Caco-2 (cell line): Measurements from ENCODE around the gene LRP5. TPM values are rescaled to one million over a fixed set of nuclear protein-coding genes. Genes with fewer than 3 reads are reported as not detected.

Source experiments
- BruUV-seq: library from RNA; stranded (reverse); fragments of 400-500 nt; replicated peaks from 2 replicates; lab custom pipeline; 2021; lab: Mats Ljungman, UMichigan
- CTCF ChIA-PET: fragments of 300-600 bp; sonication (Branson Sonifier 250); formaldehyde crosslinking; loops from one replicate; lab custom pipeline; 2022; ENCODE audit warnings: antibody characterized with exemption; lab: Charles Lee
- POLR2A ChIA-PET: fragments of 300-600 bp; sonication (Branson Sonifier 250); formaldehyde crosslinking; loops from one replicate; lab custom pipeline; 2022; ENCODE audit warnings: antibody characterized with exemption; lab: Charles Lee
- DNase-seq, 2 experiments: peaks; one replicate each; pipeline versions ENCODE4 v3.0.0 to v3.0.0-alpha.2; 2020 to 2022
- H3K27me3 ChIP-seq: replicated peaks from 2 replicates; pipeline ENCODE4 v1.6.0; 2011; ENCODE audit warnings: low read length; ENCODE audit not compliant: control insufficient read depth, insufficient read depth
- H3K36me3 ChIP-seq: 2 replicates; pipeline ENCODE4 v1.5.1; 2011; ENCODE audit warnings: low read length; ENCODE audit not compliant: control insufficient read depth, insufficient read depth
- H3K4me1 ChIP-seq: fragments of 250-450 bp; sonication (Bioruptor Pico); 2 replicates; pipeline ENCODE4 v1.5.1; 2020; ENCODE audit warnings: mild to moderate bottlenecking
- H3K4me3 ChIP-seq: 2 replicates; pipeline ENCODE4 v1.5.1; 2011; ENCODE audit warnings: low read depth, mild to moderate bottlenecking, control low read depth, low read length
- H3K9me3 ChIP-seq: fragments of 250-450 bp; sonication (Bioruptor Pico); 2 replicates; pipeline ENCODE4 v1.5.1; 2020; ENCODE audit warnings: mild to moderate bottlenecking, moderate library complexity
- H3K27ac Mint-ChIP-seq: one replicate; pipeline ENCODE4 v1.8.0; 2022; ENCODE audit warnings: mixed read lengths; ENCODE audit not compliant: unreplicated experiment
- H3K27me3 Mint-ChIP-seq: one replicate; pipeline ENCODE4 v1.8.0; 2022; ENCODE audit warnings: mixed read lengths; ENCODE audit not compliant: insufficient read depth, unreplicated experiment
- H3K36me3 Mint-ChIP-seq: one replicate; pipeline ENCODE4 v1.8.0; 2022; ENCODE audit warnings: mild to moderate bottlenecking, mixed read lengths; ENCODE audit not compliant: insufficient read depth, unreplicated experiment
- H3K4me1 Mint-ChIP-seq: one replicate; pipeline ENCODE4 v1.8.0; 2022; ENCODE audit warnings: low read depth, mixed read lengths; ENCODE audit not compliant: unreplicated experiment
- H3K4me3 Mint-ChIP-seq: one replicate; pipeline ENCODE4 v1.8.0; 2022; ENCODE audit warnings: mild to moderate bottlenecking, moderate library complexity, mixed read lengths; ENCODE audit not compliant: unreplicated experiment
- H3K9me3 Mint-ChIP-seq: one replicate; pipeline ENCODE4 v1.8.0; 2022; ENCODE audit warnings: mixed read lengths; ENCODE audit not compliant: unreplicated experiment
- CTCF ChIP-seq, 2 experiments: fragments of 200-600 bp in 1 of 2; IDR thresholded peaks; 1 replicate in 1 of 2; 2 replicates in 1 of 2; pipeline versions ENCODE4 v1.5.1 to v1.8.0; 2011 to 2022; ENCODE audit warnings: antibody characterized with exemption in 1 of 2, control low read depth in 1 of 2, inconsistent platforms in 1 of 2, low read depth in 1 of 2, low read length in 1 of 2, mild to moderate bottlenecking in 1 of 2, moderate library complexity in 1 of 2; ENCODE audit not compliant: insufficient read depth in 1 of 2, severe bottlenecking in 1 of 2, unreplicated experiment in 1 of 2
- intact Hi-C: fragments of 100-400 bp; cut with micrococcal nuclease; formaldehyde crosslinking; loops from one replicate; pipeline ENCODE4 v1.10.0; 2022; ENCODE audit not compliant: unreplicated experiment
- total RNA-seq: library from RNA; stranded (reverse); gene quantifications from 2 replicates; pipeline ENCODE4 v1.2.3, GENCODE V29; 2022

LRP5 gene
- total RNA-seq, 1 experiment from 2014 or later: 94.3 TPM

- ChIA-PET CTCF (no interaction called here), POLR2A (interaction anchor here (0.6 kb wide), 1 partner anchor 113 kb away, joined by 3 read pairs; the partner anchor contains the start of gene C11orf24)
- Mint-ChIP-seq H3K27ac (no peak overlapping the region), H3K36me3 (peaks cover 57% of the 10 kb centered on the region), H3K9me3 (no peaks in the 10 kb centered on the region), H3K4me3 (no peak overlapping the region), H3K27me3 (no peaks in the 10 kb centered on the region), H3K4me1 (peaks cover 33% of the 10 kb centered on the region)
- Histone ChIP-seq H3K36me3 (peaks cover 31% of the 10 kb centered on the region), H3K27me3 (no peaks in the 10 kb centered on the region), H3K9me3 (no peaks in the 10 kb centered on the region), H3K4me3 (no peak overlapping the region), H3K4me1 (peaks cover 26% of the 10 kb centered on the region)
- intact Hi-C loops: no loop called here
- no TSS peak for BruUV-seq
- DNase-seq: no peak
- TF ChIP-seq CTCF (IDR thresholded peaks at IDR 0.05; ENCODE audit: insufficient read depth in 1 of 2, low read depth in 1 of 2, low read length in 1 of 2, severe bottlenecking in 1 of 2, unreplicated experiment in 1 of 2): no peak
Observed at GRCh38 chr11:68385128-68385527, 72.7 kb downstream of the LRP5 start.

GRCh38 chr11:68386331-68386978 lies 74.1 kb downstream of the LRP5 start:
- H3K27ac Mint-ChIP-seq: no peak overlapping the region
- ChIA-PET CTCF (no interaction called here), POLR2A (no interaction called here)
- H3K27me3 Mint-ChIP-seq: no peaks in the 10 kb centered on the region
- H3K4me3 Mint-ChIP-seq: no peak overlapping the region
- no peaks in the 10 kb centered on the region for H3K9me3 ChIP-seq
- H3K9me3 Mint-ChIP-seq: no peaks in the 10 kb centered on the region
- H3K27me3 ChIP-seq: no peaks in the 10 kb centered on the region
- peaks cover 54% of the 10 kb centered on the region for H3K36me3 Mint-ChIP-seq
- peaks cover 34% of the 10 kb centered on the region for H3K36me3 ChIP-seq
- H3K4me1 Mint-ChIP-seq: peaks cover 20% of the 10 kb centered on the region
- H3K4me1 ChIP-seq: peaks cover 13% of the 10 kb centered on the region
- H3K4me3 ChIP-seq: no peak overlapping the region
- DNase-seq: peak in 1 of 2 experiments; percentile 37
- TF ChIP-seq CTCF (IDR thresholded peaks at IDR 0.05; ENCODE audit: insufficient read depth in 1 of 2, low read depth in 1 of 2, low read length in 1 of 2, severe bottlenecking in 1 of 2, unreplicated experiment in 1 of 2): no peak
- BruUV-seq: no TSS peak
- intact Hi-C loops: no loop called here

GRCh38 chr11:68387840-68388239 lies 75.4 kb downstream of the LRP5 start:
- POLR2A ChIA-PET: no interaction called here
- H3K27me3 ChIP-seq: no peaks in the 10 kb centered on the region
- no peak for DNase-seq
- no peak overlapping the region for H3K4me3 Mint-ChIP-seq
- H3K9me3 ChIP-seq: no peaks in the 10 kb centered on the region
- peaks cover 8% of the 10 kb centered on the region for H3K4me1 ChIP-seq
- H3K36me3 ChIP-seq: peaks cover 33% of the 10 kb centered on the region
- no peak overlapping the region for H3K27ac Mint-ChIP-seq
- no TSS peak for BruUV-seq
- no peak overlapping the region for H3K4me3 ChIP-seq
- CTCF ChIA-PET: interaction anchor here (0.5 kb wide), 1 partner anchor 156 kb away, joined by 3 read pairs; no protein-coding TSS in a partner anchor
- peaks cover 15% of the 10 kb centered on the region for H3K4me1 Mint-ChIP-seq
- H3K9me3 Mint-ChIP-seq: no peaks in the 10 kb centered on the region
- H3K27me3 Mint-ChIP-seq: no peaks in the 10 kb centered on the region
- intact Hi-C loops: no loop called here
- TF ChIP-seq CTCF (IDR thresholded peaks at IDR 0.05; ENCODE audit: insufficient read depth in 1 of 2, low read depth in 1 of 2, low read length in 1 of 2, severe bottlenecking in 1 of 2, unreplicated experiment in 1 of 2): no peak
- H3K36me3 Mint-ChIP-seq: peaks cover 56% of the 10 kb centered on the region
